ENCODE results near the gene ARHGAP10.

- no peak for TF ChIP-seq CTCF (IDR thresholded peaks at IDR 0.05; ENCODE audit: borderline replicate concordance, extremely low read depth, low read length, poor library complexity, severe bottlenecking)
- TF ChIP-seq EZH2 (IDR thresholded peaks at IDR 0.05; ENCODE audit: borderline replicate concordance, low read depth, low read length, severe bottlenecking) = no peak
These were observed 37.5 kb downstream of the ARHGAP10 start for GRCh38 chr4:147769386-147769785.

Measured in DND-41 (cell line).